Right ventricle myocardium superior (tissue), 1 donor: ENCODE data around the gene ACTR2. TPM values are rescaled to one million over a fixed set of nuclear protein-coding genes. Genes with fewer than 3 reads are reported as not detected.

Experiments
- ATAC-seq: fragments of 200-7000 bp; cut with Tn5 transposase; one replicate; pipeline ENCODE4 v1.9.1; 2020; ENCODE audit warnings: mild to moderate bottlenecking; ENCODE audit not compliant: poor library complexity
- DNase-seq: peaks from one replicate; pipeline ENCODE4 v3.0.0-alpha.2; 2020
- intact Hi-C: fragments of 100-400 bp; cut with DNase I; formaldehyde crosslinking; loops from one replicate; pipeline ENCODE4 v1.11.2; 2022
- total RNA-seq: library from RNA; stranded (reverse); fragmentation: NEBNext Ultra II Directional; extraction: Animal tissue kit (Norgen Biotek cat#: 25700); gene quantifications from one replicate; pipeline ENCODE4 v1.2.1, GENCODE V29; 2021
- donor health status: DM: no; HTN: yes; CAD: no; lungs with severe emphysema.

Gene ACTR2
- total RNA-seq, 1 donor from 2014 or later = 100 TPM

DNA sequence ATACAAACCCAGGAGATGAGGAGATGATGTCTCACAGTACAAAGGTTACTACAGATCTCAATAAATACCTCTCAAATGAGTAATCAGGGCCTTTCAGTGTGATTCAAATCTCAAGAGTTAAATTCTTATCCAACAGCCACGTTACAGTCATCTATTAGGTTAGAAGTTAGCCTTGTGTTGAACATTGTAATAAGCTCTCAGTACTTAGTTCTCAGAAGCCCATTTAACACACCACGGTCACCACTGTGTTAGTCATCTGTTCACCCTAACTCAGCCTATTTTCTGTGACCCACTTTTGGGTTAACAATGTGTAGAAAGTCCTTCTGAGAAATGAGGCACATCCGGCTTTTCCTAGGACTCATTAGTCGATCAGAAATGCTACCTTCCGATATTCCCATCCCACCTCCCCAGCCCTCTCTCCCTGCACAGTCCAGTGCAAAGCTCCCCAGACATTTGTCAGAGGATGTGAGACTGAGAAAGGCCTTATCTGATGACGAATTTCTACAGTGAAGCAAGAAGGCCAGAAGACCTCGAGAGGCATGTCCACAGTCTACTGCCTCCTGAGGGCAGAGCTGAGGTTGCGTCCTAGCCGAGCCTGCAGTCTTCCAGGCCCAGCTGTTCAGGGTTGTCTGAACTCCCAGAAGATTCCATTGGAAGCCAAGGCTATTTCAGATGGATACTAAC, 92.6 kb downstream of the ACTR2 start:
- intact Hi-C loops = no loop called here
- DNase-seq = peak; percentile 49
- ATAC-seq = peak; percentile 69

Other genes with a start within 250 kb of the ACTR2 start
- 3.5 TPM for gene SLC1A4, start 238.4 kb upstream of the ACTR2 start, total RNA-seq
- 19.5 TPM for gene CEP68, start 171.4 kb upstream of the ACTR2 start, total RNA-seq
- gene RAB1A, start 97.7 kb upstream of the ACTR2 start, total RNA-seq = 115 TPM
- gene SPRED2, start 204.8 kb downstream of the ACTR2 start, total RNA-seq = 14.9 TPM